Measurements from ENCODE around the gene BRF1. TPM values are rescaled to one million over a fixed set of nuclear protein-coding genes. Genes with fewer than 3 reads are reported as not detected.

BRF1 gene
- total and polyA plus RNA-seq, 2 of the 13 experiments (the other 11 are each of a cell fraction or from before 2014, with no cell fraction given): 5.1 to 11.0 TPM

GRCh38 chr14:105326891-105327694, 26.3 kb upstream of the BRF1 start:
- BruUV-seq (replicated peaks): no TSS peak

More at GRCh38 chr14:105326891-105327694, 26.3 kb upstream of the BRF1 start:
- in situ Hi-C loops (cut with HindIII; ENCODE audit: extremely low pct_ligation_motif_present, low pct_unique_long_range_greater_than_20kb) (no loop called here), intact Hi-C loops (cut with micrococcal nuclease; ENCODE audit: unreplicated experiment) (no loop called here)
- no peak for ATAC-seq
- Histone ChIP-seq H3K36me3 (replicated peaks in 1 of 2; ENCODE audit: control insufficient read depth in 1 of 2, insufficient read depth in 2 of 2, low read length in 2 of 2) (no peaks in the 10 kb centered on the region; a peak in 1 of 5 replicates), H3K9me3 (ENCODE audit: low read length) (no peaks in the 10 kb centered on the region), H3K4me1 (ENCODE audit: insufficient read depth, low read length) (peaks cover 24% of the 10 kb centered on the region), H3K9ac (ENCODE audit: insufficient read depth, low read depth, low read length) (no peak overlapping the region), H3K27ac (ENCODE audit: extremely low read length, insufficient read depth, low read length) (no peak overlapping the region), H3K27me3 (ENCODE audit: control insufficient read depth in 1 of 2, insufficient read depth in 2 of 2, low read length in 2 of 2) (no peaks in the 10 kb centered on the region), H3K4me3 (replicated peaks in 1 of 3; ENCODE audit: insufficient read depth in 1 of 3, low read depth in 2 of 3, low read length in 3 of 3) (no peak overlapping the region), H2AFZ (ENCODE audit: low read length) (no peak overlapping the region), H4K20me1 (ENCODE audit: insufficient read depth, low read length) (peaks cover 10% of the 10 kb centered on the region; the same call in 1 of the 2 replicates), H3K4me2 (ENCODE audit: low read depth, low read length) (no peak overlapping the region), H3K79me2 (ENCODE audit: insufficient read depth, low read length) (peaks cover 23% of the 10 kb centered on the region)
- CTCF ChIA-PET (ENCODE audit: low intra/inter-chr PET ratio, low total read pairs): no interaction called here
- FAIRE-seq: no peak
- no peak for DNase-seq (ENCODE audit: low spot score)
- POLR2A ChIA-PET: interaction anchor here (1.7 kb wide), 1 partner anchor 26 kb away, joined by 5 read pairs; the partner anchor contains the start of gene BRF1
- 93% methylated on average over 19 of the region's 34 CpGs for WGBS (ENCODE audit: low lambda C conversion rate)
- TF ChIP-seq ZSCAN22 (CRISPR knock-in tag; IDR thresholded peaks at IDR 0.05) (no peak), TGIF2 (CRISPR knock-in tag; IDR thresholded peaks at IDR 0.05) (no peak), THYN1 (CRISPR knock-in tag; IDR thresholded peaks at IDR 0.05; ENCODE audit: borderline replicate concordance, low read depth) (no peak), ZNF343 (CRISPR knock-in tag; IDR thresholded peaks at IDR 0.05) (no peak), ZBTB40 (IDR thresholded peaks at IDR 0.05) (no peak), ZBTB40 (CRISPR knock-in tag; IDR thresholded peaks at IDR 0.05) (no peak), ZKSCAN5 (CRISPR knock-in tag; IDR thresholded peaks at IDR 0.05) (no peak), EED (CRISPR knock-in tag; IDR thresholded peaks at IDR 0.05) (no peak), ZNF562 (CRISPR knock-in tag; IDR thresholded peaks at IDR 0.05; ENCODE audit: borderline replicate concordance) (no peak)
- TF ChIP-seq, protein P1, sequence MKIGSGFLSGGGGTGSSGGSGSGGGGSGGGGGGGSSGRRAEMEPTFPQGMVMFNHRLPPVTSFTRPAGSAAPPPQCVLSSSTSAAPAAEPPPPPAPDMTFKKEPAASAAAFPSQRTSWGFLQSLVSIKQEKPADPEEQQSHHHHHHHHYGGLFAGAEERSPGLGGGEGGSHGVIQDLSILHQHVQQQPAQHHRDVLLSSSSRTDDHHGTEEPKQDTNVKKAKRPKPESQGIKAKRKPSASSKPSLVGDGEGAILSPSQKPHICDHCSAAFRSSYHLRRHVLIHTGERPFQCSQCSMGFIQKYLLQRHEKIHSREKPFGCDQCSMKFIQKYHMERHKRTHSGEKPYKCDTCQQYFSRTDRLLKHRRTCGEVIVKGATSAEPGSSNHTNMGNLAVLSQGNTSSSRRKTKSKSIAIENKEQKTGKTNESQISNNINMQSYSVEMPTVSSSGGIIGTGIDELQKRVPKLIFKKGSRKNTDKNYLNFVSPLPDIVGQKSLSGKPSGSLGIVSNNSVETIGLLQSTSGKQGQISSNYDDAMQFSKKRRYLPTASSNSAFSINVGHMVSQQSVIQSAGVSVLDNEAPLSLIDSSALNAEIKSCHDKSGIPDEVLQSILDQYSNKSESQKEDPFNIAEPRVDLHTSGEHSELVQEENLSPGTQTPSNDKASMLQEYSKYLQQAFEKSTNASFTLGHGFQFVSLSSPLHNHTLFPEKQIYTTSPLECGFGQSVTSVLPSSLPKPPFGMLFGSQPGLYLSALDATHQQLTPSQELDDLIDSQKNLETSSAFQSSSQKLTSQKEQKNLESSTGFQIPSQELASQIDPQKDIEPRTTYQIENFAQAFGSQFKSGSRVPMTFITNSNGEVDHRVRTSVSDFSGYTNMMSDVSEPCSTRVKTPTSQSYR (CRISPR knock-in tag; IDR thresholded peaks at IDR 0.05; ENCODE audit: borderline replicate concordance): no peak

All from HepG2 (cell line).